ENCODE results near the gene GPM6B.
A peak's percentile ranks its signal among the peaks of the same experiment; 100 is the strongest.

GRCh38 chrX:13852001-13852695, 35.3 kb upstream of the GPM6B start:
- TF ChIP-seq, protein P1, sequence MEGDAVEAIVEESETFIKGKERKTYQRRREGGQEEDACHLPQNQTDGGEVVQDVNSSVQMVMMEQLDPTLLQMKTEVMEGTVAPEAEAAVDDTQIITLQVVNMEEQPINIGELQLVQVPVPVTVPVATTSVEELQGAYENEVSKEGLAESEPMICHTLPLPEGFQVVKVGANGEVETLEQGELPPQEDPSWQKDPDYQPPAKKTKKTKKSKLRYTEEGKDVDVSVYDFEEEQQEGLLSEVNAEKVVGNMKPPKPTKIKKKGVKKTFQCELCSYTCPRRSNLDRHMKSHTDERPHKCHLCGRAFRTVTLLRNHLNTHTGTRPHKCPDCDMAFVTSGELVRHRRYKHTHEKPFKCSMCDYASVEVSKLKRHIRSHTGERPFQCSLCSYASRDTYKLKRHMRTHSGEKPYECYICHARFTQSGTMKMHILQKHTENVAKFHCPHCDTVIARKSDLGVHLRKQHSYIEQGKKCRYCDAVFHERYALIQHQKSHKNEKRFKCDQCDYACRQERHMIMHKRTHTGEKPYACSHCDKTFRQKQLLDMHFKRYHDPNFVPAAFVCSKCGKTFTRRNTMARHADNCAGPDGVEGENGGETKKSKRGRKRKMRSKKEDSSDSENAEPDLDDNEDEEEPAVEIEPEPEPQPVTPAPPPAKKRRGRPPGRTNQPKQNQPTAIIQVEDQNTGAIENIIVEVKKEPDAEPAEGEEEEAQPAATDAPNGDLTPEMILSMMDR (IDR thresholded peaks at IDR 0.05; ENCODE audit: low read depth, low read length, poor library complexity, severe bottlenecking) = peak; percentile 31
- TF ChIP-seq EZH2phosphoT487 (IDR thresholded peaks at IDR 0.05; ENCODE audit: borderline replicate concordance, low read length) = no peak
